ENCODE data around the gene XRCC4.
A peak's percentile ranks its signal among the peaks of the same experiment; 100 is the strongest.

XRCC4 gene

GRCh38 chr5:83219495-83219894 lies 142.1 kb downstream of the XRCC4 start:
- DNase-seq (ENCODE audit: extremely low read depth, low read depth) = no peak
- no peak overlapping the region for H3K4me3 ChIP-seq (replicated peaks; ENCODE audit: low read depth, low read length)
- TF ChIP-seq, protein P1, sequence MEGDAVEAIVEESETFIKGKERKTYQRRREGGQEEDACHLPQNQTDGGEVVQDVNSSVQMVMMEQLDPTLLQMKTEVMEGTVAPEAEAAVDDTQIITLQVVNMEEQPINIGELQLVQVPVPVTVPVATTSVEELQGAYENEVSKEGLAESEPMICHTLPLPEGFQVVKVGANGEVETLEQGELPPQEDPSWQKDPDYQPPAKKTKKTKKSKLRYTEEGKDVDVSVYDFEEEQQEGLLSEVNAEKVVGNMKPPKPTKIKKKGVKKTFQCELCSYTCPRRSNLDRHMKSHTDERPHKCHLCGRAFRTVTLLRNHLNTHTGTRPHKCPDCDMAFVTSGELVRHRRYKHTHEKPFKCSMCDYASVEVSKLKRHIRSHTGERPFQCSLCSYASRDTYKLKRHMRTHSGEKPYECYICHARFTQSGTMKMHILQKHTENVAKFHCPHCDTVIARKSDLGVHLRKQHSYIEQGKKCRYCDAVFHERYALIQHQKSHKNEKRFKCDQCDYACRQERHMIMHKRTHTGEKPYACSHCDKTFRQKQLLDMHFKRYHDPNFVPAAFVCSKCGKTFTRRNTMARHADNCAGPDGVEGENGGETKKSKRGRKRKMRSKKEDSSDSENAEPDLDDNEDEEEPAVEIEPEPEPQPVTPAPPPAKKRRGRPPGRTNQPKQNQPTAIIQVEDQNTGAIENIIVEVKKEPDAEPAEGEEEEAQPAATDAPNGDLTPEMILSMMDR (IDR thresholded peaks at IDR 0.05; ENCODE audit: low read depth, low read length, missing control alignments) = no peak

DNA sequence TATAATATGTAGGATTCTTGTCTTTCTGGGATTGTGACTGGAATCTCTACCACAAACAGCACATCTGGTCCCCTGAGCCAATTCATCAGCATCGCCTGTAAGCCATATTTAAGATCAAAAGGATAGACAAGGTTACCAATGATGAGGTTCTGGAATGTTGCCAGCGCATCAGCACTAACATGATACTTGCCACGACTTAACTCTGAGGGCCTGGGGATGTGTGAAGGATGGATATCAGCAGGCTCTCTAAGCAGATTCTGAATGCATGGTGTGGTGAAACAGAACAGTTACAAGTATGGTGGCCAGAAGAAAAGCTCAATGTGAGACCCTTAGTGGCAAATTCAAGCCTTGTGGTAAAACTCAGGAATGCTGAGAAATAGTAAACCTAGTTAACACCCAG lies 143.0 kb downstream of the XRCC4 start:
- H3K4me3 ChIP-seq (replicated peaks; ENCODE audit: low read depth, low read length) = no peak overlapping the region
- TF ChIP-seq, protein P1 (IDR thresholded peaks at IDR 0.05; ENCODE audit: low read depth, low read length, missing control alignments) = no peak
- DNase-seq (ENCODE audit: extremely low read depth, low read depth) = peak; percentile 5

- no peak for DNase-seq (ENCODE audit: extremely low read depth, low read depth)
- TF ChIP-seq, protein P1 (IDR thresholded peaks at IDR 0.05; ENCODE audit: low read depth, low read length, missing control alignments) = no peak
- H3K4me3 ChIP-seq (replicated peaks; ENCODE audit: low read depth, low read length) = no peak overlapping the region
Observed at GRCh38 chr5:83222906-83223305, 145.6 kb downstream of the XRCC4 start.

DNA sequence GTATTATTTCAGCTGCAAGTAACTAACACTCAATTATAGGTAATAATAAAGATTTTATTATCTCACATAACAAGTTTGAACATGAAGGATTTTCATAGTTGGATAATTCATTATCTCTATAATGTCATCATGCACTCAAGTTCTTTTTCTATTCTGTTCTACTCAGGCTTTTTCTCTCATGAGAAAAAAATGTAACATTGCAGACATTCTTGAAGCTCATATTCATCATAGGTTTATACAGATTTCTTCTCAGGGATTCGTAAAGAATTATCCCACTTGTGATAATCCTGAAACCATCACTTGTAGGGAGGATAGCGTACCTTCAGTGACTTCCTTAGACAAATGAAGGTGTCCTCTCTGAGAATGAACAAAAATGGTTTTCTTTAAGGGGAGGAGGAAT lies 150.3 kb downstream of the XRCC4 start:
- no peak overlapping the region for H3K4me3 ChIP-seq (replicated peaks; ENCODE audit: low read depth, low read length)
- TF ChIP-seq, protein P1 (IDR thresholded peaks at IDR 0.05; ENCODE audit: low read depth, low read length, missing control alignments) = no peak
- no peak for DNase-seq (ENCODE audit: extremely low read depth, low read depth)

DNA sequence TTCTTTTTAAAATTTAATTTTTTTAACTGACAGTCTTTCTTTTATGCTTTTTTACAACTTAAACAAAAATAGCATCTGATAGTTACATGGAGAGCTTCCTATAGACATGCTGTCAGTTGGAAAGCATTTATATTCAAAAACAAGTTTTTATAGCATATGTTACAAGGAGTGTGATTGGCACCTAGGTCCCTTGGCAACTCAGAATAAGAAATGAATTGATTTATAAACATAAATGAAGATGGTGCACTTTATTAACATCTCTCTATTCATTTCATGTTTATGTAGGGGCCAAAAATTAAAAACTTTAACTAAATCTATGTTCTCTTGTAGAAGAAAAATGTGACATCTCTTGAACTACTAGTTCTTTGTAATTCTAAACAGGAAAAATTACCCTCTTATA lies 153.2 kb downstream of the XRCC4 start:
- TF ChIP-seq, protein P1 (IDR thresholded peaks at IDR 0.05; ENCODE audit: low read depth, low read length, missing control alignments) = no peak
- H3K4me3 ChIP-seq (replicated peaks; ENCODE audit: low read depth, low read length) = no peak overlapping the region
- no peak for DNase-seq (ENCODE audit: extremely low read depth, low read depth)

DNA sequence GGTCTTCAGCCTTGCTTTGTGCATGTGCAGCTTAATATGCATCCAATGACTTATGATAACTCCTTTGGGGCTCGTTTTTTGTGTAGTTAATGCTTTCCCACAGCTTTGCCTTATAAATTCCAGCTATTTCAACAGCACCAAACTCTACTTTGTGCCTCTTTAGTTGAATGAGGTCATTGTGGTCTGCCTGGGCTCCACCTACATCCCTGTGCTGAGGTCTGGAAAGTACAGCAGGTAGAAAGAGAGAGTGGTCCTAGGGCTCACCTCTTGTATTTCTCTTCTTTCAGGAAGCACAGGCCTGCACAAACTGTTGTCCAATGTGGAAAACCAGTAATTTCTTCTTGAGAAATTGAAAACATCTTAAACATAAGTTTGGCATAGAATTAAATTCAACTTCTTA lies 167.2 kb downstream of the XRCC4 start:
- TF ChIP-seq, protein P1 (IDR thresholded peaks at IDR 0.05; ENCODE audit: low read depth, low read length, missing control alignments) = no peak
- no peak for DNase-seq (ENCODE audit: extremely low read depth, low read depth)
- H3K4me3 ChIP-seq (replicated peaks; ENCODE audit: low read depth, low read length) = no peak overlapping the region

- TF ChIP-seq, protein P1 (IDR thresholded peaks at IDR 0.05; ENCODE audit: low read depth, low read length, missing control alignments) = no peak
- H3K4me3 ChIP-seq (replicated peaks; ENCODE audit: low read depth, low read length) = no peak overlapping the region
- no peak for DNase-seq (ENCODE audit: extremely low read depth, low read depth)
Observed at GRCh38 chr5:83245037-83245436, 167.7 kb downstream of the XRCC4 start.
